HG03196 (cell line): ENCODE measurements around the gene PRDX2.

Experiments used
- ATAC-seq: cut with Tn5 transposase; IDR thresholded peaks from one replicate; pipeline ENCODE4 v1.9.1; 2021; ENCODE audit not compliant: unreplicated experiment

PRDX2 gene

GRCh38 chr19:12782174-12782423 lies 19.5 kb downstream of the PRDX2 start:
- no peak for ATAC-seq

GRCh38 chr19:12779162-12779993 lies 22.2 kb downstream of the PRDX2 start:
- ATAC-seq: no peak

DNA sequence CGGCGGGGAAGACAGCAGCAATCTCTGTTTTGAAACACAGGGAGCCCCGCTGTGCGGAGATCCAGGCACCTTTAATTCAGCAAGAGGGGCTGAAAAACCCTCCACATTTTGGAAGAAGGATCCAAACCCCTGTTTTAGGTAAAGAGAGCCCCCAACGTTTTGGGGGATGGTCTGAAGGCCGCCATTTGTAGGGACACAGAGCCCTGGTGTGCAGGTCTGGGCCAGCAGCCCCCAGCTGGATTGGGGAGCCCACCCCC lies 22.8 kb downstream of the PRDX2 start:
- ATAC-seq: no peak

GRCh38 chr19:12778017-12778904 lies 23.3 kb downstream of the PRDX2 start:
- no peak for ATAC-seq

DNA sequence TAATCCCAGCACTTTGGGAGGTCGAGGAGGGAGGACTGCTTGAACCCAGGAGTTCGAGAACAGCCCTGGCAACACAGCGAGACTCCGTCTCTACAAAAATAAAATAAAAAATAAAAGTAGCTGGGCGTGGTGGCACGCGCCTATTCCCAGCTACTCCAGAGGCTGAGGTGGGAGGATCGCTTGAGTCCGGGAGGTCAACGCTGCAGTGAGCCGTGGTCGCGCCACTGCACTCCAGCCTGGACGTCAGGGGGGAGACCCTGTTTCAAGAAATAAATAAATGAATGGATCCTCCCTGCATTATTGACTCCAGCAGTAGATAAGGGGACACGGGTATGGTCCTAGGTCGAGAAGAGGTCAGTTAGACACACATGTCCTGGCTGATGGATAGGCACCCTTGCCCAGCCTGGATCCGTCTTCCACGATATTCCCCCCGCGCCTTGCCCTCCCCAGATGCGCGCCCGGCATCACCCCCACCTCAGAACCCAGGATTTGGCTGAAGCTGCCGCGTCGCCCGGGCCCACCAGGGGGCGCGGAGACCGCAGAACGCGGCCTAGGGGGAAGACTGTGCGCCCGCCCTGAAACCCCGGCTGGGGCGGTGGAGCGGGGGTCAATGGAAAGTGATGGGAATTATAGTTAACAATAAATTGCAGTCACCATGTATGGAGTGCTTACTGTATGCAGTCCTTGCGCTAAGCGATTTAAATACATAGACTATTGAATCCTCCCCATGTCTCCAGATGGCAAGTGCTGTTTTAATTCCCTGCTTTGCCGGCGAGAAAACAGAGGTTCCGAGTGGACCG lies 24.2 kb downstream of the PRDX2 start:
- ATAC-seq: peak; percentile 37

GRCh38 chr19:12774588-12775555 lies 26.7 kb downstream of the PRDX2 start, which contains the start of gene HOOK2:
Gene HOOK2 (minus strand): TSS chr19:12775552. CDS start chr19:12775449, 103 bp downstream.
- ATAC-seq: no peak

DNA sequence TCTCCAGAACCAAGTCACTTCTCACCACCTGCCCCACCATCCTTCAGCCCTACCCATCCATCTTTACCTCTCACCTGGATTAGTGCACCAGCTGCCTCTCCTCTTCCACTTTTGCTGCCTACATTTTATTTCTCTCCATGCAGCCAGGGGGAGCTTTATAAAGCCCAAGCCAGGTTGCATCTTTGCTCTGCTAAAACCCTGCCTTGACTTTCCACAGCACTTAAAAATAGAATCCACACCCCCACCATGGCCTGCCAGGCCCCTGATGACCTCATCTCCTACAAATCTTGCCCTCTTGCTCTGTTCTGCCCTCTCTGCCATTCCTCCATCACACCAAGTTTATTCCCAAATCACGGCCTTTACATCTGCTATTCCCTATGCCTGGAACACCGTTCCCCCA lies 28.0 kb downstream of the PRDX2 start:
- no peak for ATAC-seq

GRCh38 chr19:12772323-12772722 lies 29.3 kb downstream of the PRDX2 start:
- ATAC-seq: no peak

DNA sequence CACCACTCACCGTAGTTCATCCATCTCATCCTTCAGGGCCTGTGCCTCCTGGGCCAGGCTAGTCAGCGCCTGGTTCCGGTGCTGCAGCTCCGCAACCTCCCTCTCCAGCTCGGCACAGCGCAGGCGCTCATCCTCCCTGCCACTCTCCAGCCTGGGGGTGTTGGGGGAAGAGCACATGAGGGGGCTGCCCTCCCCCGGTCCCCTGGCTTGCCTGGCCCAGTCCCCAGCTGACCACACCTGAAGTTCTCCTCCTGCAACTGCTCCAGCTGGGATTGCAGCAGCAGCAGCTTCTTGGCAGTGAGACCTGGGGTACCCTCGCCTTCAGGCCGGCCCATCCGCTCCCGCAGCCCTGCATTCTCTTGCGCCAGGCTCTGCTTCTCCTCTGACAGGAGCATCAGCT lies 30.7 kb downstream of the PRDX2 start:
- no peak for ATAC-seq

DNA sequence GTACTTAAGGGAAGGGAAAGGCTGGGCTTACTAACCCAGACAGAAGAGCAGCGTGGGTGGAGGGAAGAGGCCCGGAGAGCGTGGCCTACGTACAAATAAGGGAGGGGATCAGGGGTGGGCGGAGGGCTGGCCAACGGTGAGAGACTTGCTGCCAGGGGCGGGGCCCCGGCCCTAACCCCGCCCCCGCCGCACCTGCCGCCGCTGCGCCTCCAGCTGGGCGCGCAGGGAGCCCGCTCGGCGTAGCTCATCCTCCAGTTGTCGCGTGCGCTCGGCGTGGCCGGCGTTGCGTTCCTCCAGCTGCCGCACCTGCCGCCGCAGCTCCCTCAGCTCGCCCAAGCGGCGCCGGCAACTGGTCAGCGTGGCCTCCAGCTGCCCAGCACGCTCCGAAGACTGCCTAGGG lies 31.9 kb downstream of the PRDX2 start:
- no peak for ATAC-seq

GRCh38 chr19:12767666-12768065 lies 33.9 kb downstream of the PRDX2 start:
- no peak for ATAC-seq

DNA sequence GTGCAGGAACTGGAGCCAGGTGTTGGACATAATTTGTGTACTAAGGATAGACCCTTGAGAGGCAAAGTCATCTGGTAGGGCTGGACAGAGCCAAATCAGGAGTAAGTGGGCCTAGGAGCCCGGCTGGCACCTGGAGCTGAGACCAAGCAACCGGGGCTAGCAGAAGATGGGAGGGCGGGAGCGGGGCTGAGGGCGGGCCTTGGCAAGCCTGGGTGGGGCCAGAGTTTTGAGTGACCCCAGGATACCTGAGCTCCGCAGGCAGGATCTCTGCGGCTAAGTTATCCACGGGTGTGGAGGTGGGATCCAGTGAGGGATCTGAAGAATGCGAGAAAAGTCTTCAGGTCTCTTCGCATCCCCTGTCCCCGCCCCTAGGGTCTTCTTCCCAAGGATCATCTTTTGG lies 34.5 kb downstream of the PRDX2 start:
- no peak for ATAC-seq

DNA sequence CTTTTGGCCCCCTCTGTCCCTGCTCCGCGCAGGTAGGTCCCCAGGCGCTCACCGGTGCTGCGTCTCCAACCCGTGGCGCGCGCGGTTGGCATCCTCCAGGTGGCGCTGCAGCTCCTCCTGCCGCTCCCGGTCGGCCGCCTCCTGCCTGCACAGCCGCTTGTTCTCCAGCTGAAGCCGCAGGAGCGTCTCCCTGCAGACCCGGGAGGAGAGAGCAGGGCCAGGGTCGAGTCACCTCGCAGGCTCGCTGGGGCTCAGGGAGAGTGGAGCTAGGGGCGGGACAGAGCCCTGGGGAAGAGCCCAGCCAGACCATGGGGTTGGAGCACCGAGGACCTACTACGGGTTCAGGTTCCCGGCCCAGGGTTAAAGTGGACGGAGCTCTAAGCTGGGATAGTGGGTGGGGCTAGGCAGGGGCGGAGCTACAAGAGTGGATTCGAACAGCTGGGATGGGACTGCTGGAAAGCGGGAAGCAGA lies 35.5 kb downstream of the PRDX2 start:
- ATAC-seq: no peak

DNA sequence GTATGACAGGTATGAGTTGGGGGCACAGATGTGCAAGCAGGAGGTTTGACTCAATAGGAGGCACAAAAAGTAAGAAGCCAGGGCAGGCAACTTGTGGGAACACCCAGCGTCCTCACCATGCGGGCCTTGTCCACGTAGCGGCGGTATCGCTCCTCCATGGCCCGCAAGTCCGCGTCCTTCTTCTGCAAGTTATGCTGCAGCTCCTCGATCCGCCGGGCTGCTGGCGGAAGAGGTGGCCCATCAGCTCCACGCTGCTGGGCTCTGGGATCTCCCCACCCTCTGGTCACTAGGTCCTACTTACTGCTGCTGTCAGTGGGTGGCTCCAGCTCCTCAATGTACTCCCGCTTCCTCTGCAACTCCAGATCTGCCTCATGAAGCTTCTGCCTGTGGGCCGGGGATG lies 36.9 kb downstream of the PRDX2 start:
- ATAC-seq: no peak

GRCh38 chr19:12763100-12763499 lies 38.5 kb downstream of the PRDX2 start:
- ATAC-seq: no peak

DNA sequence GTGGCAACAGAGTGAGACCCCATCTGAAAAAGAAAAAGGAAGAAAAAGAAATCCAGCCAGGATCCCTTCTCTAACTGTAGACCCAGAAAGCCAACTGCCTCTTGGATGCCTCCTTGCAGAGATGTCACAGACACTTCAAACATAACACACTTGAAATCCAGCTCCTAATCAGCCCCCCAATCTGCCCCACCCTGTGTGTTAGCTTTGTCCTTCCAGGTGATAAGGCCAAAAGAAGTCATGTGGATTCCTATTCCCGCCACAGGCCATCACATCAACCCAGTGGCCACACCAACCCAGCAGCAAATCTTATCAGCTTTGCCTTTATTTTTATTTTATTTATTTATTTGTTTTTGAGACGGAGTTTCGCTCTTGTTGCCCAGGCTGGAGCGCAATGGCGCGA lies 41.9 kb downstream of the PRDX2 start:
- no peak for ATAC-seq

DNA sequence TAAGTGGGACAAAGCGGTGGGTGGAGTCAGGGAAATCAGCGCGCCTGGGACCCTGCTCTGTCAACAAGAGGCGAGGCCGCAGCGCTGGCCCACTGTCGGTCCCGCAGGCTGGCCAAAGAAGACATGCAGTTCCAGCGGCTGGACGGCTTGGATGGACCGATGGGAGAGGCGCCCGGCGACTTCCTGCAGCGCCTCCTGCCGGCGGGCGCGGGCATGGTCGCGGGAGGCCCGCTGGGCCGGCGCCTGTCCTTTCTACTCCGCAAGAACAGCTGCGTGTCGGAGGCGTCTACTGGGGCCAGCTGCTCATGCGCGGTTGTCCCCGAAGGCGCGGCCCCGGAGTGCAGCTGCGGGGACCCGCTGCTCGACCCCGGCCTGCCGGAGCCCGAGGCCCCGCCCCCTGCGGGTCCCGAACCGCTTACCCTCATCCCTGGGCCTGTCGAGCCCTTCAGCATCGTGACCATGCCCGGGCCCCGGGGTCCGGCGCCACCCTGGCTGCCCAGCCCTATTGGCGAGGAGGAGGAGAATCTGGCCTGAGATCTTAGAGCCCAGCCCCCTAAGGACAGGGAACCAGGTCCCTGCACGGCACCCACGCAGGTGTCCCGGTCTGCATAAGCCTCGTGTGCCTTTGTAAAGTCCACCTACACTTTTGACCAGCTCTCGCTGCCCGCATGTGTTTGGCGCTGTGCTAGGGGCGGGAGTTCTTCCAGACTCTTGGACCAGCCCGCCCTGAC lies 43.9 kb downstream of the PRDX2 start:
- no peak for ATAC-seq

DNA sequence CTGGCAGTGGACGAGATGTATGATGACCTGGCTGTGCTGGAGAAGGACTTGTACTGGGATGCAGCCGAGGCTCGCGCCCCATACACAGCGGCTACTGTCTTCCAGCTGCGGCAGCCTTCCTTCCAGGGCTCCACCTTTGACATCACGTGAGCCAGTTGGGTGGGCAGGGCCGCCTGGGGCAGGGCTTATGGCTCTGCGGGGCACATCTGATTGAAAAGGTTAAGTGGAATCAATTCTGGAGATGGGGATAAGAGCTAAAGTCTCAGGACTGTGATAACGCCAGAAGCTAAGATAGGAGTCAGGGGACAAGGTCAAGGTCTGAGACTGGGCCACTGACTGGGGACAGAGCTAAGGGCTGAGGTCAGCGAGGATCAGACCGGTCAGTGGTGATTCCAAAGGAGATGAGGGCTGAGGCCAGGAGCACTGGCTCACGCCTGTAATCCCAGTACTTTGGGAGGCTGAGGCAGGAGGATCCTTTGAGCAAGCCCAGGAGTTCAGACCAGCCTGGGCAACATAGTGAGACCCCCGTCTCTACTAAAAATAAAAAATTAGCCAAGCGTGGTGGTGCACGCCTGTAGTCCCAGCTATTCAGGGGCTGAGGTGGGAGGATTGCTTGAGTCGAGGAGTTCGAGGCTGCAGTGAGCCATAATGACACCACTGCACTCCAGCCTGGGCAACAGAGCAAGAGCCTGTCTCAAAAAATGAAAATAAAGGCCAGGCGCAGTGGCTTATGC lies 45.3 kb downstream of the PRDX2 start:
- ATAC-seq: no peak
